GM18517 (cell line): ENCODE data around the gene POM121L12.

Experiments used
- ATAC-seq: cut with Tn5 transposase; IDR thresholded peaks from one replicate; pipeline ENCODE4 v1.9.1; 2021; ENCODE audit warnings: mild to moderate bottlenecking, moderate library complexity; ENCODE audit not compliant: unreplicated experiment

POM121L12 gene

DNA sequence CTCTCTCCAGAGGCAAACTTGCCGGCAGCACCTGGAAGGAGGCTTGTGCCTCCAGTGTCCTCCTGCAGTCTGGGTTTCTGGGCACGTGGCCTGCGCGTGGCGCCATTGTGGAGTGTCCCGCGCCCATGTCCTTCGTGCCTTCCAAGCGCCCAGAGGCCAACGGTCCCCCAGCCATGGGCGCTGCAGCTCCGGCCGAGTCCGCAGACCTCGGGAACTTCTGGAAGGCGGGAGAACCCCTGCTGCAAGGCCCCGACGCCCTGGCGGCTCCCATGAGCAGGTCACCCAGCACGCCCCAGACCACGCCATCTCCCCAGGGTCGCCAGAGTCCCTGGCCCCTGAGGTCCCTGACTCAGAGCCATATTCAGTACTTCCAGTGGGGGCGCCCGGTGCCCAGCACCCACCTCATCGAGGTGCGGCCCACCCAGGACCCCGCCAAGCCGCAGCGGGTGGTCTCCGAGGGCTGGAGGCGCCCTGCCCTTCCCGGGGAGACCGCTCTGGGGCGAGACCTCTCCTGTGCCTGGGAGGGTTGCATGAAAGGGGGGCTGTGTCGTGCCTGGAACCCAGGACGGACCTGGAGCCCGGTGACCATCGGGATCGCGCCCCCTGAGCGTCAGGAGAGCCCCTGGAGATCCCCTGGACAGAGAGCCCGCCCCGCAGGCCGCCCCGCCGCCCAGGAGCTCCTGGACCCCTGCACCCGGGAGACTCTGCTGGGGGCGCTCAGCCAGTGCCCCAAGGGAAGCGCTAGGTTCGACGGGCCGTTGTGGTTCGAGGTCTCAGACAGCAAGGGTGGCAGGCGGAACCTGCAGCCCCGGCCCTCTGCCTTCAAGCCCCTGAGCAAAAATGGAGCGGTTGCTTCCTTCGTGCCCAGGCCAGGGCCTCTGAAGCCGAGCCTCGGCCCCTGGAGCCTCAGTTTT is at the start of gene POM121L12:
Gene POM121L12 (plus strand): TSS at position 135 of the 914 bp plus-strand sequence. CDS start 39 bp downstream, at position 174.
- no peak for ATAC-seq

GRCh38 chr7:52992001-52992400 is 43.4 kb upstream of the POM121L12 start:
- no peak for ATAC-seq

- ATAC-seq, result no peak
Measured at GRCh38 chr7:52992479-52993162, 42.8 kb upstream of the POM121L12 start.

GRCh38 chr7:52995676-52996075 is 39.8 kb upstream of the POM121L12 start:
- ATAC-seq, result no peak

GRCh38 chr7:53001221-53001620 is 34.2 kb upstream of the POM121L12 start:
- no peak for ATAC-seq

DNA sequence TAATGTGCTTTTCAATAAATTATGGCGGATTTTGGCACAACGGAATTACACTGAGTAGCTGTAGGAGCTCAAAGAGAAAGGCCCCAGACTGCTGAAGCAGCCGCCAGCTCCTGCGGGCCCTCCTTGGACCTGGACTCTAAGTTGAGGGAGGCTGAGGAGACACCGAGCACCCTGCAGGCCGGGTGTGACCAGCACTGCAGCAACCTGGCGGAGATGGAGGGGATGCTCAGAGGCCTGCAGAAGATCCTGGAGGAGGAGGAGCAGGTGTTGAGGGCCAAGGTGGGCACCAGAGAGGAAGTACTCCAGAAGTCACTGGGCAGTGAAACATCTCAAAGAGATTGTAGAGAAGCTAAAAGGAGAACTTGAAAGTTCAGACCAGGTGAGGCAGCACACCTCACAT is 33.0 kb upstream of the POM121L12 start:
- ATAC-seq, result no peak

- ATAC-seq, result no peak
Measured at GRCh38 chr7:53003653-53004445, 31.6 kb upstream of the POM121L12 start.

DNA sequence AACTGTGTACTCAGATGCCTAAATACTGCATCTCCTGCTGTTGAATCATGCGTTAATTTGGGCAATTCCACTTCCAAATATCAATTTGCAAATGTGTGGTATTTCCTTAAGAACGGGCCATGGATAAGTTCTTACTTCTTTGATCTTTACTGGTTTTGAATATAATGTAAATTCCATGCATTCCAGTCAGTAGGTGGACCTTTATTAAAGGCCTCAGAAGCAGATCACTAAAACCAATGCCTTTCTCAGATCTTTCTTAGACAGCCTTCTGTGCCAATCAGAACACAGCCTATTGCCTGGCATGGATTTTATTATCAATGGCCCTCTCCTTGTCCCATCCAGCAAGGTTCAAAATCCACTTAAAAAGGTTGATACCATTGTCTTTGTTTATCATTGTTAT is 21.5 kb upstream of the POM121L12 start:
- ATAC-seq, result no peak

- no peak for ATAC-seq
Measured at GRCh38 chr7:53015463-53015862, 20.0 kb upstream of the POM121L12 start.

- ATAC-seq, result no peak
Measured at GRCh38 chr7:53022893-53023292, 12.5 kb upstream of the POM121L12 start.

DNA sequence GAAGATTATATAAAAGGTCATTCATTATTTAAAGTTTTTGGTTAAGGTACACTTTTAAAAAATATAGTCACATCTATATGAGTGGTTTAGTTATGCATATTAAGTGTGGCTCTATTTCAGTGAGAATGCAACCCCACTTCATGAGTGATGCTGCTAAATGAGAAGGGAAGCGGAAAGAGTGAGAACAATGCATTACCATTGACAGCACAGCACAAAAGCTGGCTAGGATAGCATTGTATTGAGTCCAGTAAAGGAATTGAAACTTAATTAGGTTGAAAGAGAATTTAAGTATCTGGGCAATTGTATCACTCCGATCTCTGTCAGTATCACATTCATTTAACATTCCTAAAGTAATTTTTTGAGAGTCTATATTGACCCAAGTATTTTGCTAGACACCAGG is 13.2 kb downstream of the POM121L12 start:
- ATAC-seq, result no peak

GRCh38 chr7:53050433-53050832 is 15.0 kb downstream of the POM121L12 start:
- ATAC-seq, result no peak

- ATAC-seq, result no peak
Measured at GRCh38 chr7:53059591-53059990, 24.2 kb downstream of the POM121L12 start.

GRCh38 chr7:53060066-53060465 is 24.6 kb downstream of the POM121L12 start:
- no peak for ATAC-seq

- no peak for ATAC-seq
Measured at GRCh38 chr7:53062796-53063195, 27.4 kb downstream of the POM121L12 start.

DNA sequence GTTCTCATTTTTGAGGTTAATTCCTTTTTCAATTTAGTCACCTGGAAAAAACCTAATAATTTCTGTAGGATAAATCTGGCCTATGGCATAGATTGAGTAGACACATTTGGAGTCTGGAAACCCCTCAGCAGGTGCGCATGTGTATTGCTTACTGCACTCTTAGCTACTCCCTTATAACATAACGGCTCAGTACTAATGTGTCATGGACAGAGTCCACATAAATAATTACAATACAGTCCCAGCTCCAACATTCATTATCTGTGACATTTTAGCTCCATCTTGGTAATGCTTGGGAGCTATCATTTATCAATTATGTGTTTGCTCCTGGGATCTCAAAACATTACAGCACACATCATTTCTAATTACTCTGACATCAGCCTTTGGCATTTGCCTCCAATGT is 33.2 kb downstream of the POM121L12 start:
- no peak for ATAC-seq

- no peak for ATAC-seq
Measured at GRCh38 chr7:53070883-53071282, 35.5 kb downstream of the POM121L12 start.
